DMS53 treated with DMSO at 0.1 percent for 48 hours (cell line): ENCODE data around the gene CTDNEP1.
A peak's percentile ranks its signal among the peaks of the same experiment; 100 is the strongest.

ENCODE experiments used
- DNase-seq: peaks from one replicate; lab custom pipeline; 2025; ENCODE audit not compliant: unreplicated experiment; lab: John Stamatoyannopoulos, UW

Gene CTDNEP1

DNA sequence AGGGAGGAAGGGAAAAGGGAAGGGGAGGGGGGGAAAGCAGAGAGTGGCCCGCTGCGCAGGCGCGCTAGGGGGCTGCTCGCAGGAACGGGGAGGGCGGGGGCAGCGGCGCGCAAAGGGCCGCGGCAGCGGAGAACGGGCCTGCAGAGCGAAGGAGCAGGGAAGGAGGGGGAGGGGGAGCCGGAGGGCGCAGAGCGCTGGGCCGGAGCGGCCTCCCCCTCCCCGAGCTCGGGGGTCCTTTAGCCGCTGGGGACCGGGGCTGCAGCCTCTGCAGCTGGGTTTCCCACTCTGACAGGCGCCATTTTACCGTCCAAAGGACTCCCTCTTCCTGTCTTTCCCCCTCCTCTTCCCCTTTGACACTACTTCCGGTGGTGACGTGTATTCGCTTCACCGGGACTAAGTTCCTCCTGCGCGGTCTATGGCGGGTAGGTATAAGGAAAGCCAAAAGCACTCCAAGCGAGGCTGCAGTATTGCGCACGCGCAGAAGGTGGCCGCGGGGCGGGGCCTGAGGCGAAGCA is at the start of gene CTDNEP1:
CTDNEP1 (minus strand) TSS at position 74 of the 515 bp plus-strand sequence. CDS start 438 bp downstream, outside the sequence.
- DNase-seq = peak; percentile 99

GRCh38 chr17:7296189-7296861 is 44.8 kb upstream of the CTDNEP1 start:
- peak; percentile 83 for DNase-seq

- no peak for DNase-seq
Measured at GRCh38 chr17:7295230-7296180, 44.0 kb upstream of the CTDNEP1 start.

DNA sequence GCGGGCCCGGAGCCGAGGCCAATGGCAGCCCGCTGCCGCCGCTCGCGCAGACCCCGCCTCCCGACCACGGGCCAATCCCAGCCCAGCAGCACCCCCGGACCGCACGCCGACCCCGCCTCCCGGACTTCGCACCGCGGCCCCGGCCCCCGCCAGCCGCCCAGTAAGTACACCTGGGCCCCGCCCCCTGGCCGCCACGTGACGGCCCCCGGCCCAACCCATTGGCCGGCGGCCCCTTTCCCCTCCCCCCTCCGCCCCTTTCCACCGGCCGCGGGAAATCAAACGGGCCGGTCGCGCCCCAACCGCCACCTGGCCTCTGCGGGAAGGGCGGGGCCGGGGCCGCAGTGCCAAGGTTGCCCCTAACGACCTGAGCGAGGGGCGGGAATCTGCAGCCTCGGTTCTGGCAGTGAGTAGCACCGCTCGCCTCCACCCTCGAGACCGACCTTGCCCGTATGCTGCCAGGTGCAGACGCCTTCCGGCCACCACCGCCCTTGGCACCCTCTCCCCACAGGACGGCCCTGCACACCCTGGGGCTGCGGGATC is 43.1 kb upstream of the CTDNEP1 start, which contains the start of gene YBX2:
YBX2 (minus strand) TSS at position 26 of the 540 bp plus-strand sequence. CDS start 139 bp downstream, outside the sequence.
- DNase-seq = peak; percentile 94

DNA sequence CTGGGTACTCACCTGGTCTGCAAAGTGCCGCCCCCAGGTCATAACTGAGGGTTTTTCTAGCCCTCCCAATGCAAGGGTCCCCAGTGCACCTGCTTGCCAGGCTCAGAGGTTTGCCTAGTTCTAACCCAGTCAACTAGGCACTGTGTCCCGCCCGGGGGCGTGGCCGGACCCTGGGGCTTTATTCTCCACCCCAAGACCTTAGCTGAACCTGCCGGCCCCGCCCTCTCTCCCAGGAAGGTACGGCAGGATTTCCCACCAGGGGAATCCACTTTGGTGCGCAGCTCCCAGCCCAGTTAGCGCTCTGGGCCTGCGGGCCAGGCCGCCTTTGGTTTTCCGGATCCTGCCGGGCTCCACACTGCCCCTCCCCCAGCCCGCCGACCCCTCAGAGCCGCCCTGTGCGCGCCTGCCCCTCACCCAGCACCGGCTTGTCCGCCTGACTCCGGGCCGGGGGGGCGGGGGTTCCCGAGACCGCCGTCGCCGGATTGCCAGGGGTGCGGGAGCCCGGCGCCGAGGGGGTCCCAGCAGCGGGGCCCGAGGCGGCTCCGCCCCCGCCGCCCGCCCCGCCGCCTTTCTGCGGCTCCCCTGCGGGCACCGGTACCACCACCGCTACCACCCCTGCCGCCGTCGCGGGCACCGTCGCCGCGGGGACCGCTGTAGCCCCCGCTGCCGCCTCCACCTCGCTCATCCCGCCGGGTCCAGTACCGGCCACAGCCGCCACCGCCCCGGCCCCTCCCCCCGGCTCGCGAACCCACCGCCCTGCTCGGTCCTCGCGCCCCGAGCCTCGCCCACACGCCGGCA is 42.5 kb upstream of the CTDNEP1 start:
- peak; percentile 21 for DNase-seq

GRCh38 chr17:7293159-7293558 is 41.6 kb upstream of the CTDNEP1 start:
- DNase-seq = no peak

GRCh38 chr17:7292729-7293128 is 41.2 kb upstream of the CTDNEP1 start:
- DNase-seq = no peak

DNA sequence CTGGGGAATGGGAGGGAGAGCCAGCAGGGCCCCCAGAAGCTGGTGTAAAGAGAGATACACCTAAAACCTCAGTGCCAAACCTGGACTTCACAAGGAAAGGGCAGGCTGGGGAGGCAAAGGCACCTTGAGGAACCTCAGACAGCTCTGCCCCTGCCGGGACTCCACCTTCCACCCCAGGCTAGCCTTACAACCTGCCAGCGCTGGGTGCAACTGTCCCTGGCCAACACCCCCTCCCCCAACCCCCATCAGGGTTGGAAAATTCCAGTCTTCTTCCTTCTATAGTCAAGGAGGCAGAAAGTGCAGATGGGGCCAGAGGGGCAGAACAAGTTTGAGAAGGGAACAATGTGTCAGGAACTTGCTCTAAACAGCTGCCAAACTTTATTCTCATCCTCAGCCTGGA is 40.7 kb upstream of the CTDNEP1 start:
- DNase-seq = no peak

DNA sequence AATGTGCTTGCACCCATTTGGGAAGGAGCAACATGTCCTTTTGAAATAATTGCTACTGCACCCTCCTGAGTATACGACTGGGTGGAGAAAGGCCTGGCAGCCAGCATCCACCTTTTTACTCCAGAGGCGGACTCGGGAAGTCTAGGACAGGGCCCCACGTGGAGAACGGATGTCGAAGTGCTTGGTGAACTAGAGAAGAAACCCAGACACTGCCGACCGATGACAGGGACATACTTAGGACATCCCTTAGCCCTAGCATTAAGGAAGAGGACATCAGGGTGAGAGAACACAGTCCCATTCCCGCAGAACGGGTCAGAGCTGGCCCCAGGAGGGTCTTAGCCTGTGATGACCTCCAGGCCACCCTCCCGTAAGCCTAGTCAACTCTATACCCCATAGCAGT is 39.2 kb upstream of the CTDNEP1 start:
- DNase-seq = no peak

GRCh38 chr17:7290166-7290565 is 38.6 kb upstream of the CTDNEP1 start:
- no peak for DNase-seq

DNA sequence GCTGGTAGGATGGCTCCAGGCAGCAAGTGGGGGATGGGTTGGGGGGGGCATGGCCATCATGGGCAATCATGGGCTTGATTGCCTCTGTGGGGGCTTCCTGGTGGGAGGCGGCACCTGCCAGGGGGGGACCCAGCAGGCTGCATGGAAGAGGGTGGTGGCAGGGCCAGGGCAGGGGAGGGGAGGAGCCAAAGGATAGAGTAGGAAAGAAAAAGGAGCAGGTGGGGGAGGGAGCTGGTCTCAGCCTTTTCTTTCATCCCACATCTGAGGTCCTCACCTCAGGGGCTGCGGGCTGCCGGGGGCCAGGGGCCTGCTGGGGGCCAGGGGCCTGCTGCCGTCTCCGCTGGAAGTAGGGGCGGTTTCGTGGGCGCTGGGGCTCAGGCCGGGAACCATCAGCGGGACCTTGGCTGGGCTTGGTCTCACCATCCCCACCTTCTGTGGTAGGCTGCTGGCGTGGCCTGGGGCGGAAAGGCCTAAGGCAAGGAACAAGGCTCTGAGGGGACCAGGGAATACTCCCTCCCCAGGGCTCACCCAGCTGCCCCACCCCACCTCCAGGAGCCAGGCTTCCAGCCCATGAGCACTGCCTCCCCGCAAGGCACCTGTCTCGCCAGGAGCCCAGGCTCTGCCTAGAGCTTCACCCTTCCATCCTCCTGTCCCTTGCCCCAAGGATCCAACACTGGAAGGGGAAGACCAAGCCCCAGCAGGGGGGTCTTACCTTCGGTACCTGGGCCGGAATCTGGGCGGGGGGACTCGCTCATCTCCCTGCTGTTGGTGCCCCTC is 37.9 kb upstream of the CTDNEP1 start:
- DNase-seq = no peak

GRCh38 chr17:7285679-7286078 is 34.1 kb upstream of the CTDNEP1 start:
- no peak for DNase-seq

GRCh38 chr17:7284911-7285310 is 33.4 kb upstream of the CTDNEP1 start:
- no peak for DNase-seq

DNA sequence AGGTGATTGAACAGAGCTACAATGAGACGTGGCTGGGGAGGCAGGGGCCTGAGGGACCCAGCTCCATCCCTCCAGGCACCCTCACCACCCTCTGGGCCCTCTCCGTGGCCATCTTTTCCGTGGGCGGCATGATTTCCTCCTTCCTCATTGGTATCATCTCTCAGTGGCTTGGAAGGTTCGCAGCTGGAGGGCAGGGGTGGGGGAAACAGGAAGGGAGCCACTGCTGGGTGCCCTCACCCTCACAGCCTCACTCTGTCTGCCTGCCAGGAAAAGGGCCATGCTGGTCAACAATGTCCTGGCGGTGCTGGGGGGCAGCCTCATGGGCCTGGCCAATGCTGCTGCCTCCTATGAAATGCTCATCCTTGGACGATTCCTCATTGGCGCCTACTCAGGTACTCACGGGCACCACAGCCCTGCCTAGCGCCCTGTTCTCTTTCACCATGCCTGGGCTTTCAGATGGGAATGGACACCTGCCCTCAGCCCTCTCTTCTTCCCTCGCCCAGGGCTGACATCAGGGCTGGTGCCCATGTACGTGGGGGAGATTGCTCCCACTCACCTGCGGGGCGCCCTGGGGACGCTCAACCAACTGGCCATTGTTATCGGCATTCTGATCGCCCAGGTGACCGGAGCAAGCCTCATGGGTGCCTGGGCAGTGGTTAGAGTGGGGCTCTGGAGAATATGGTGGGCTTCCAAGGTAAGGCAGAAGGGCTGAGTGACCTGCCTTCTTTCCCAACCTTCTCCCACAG is 32.1 kb upstream of the CTDNEP1 start:
- no peak for DNase-seq

- no peak for DNase-seq
Measured at GRCh38 chr17:7282752-7283321, 31.3 kb upstream of the CTDNEP1 start.

GRCh38 chr17:7281953-7282751 is 30.6 kb upstream of the CTDNEP1 start:
- no peak for DNase-seq

- peak; percentile 84 for DNase-seq
Measured at GRCh38 chr17:7281074-7281952, 29.8 kb upstream of the CTDNEP1 start, which contains the start of gene SLC2A4. Gene SLC2A4 (plus strand): TSS chr17:7281718. CDS start chr17:7281935, 217 bp downstream.
